ENCODE results near the gene MAGOHB.
"Not testable (repeated sequence)": the region's sequence is repeated elsewhere in the genome, so short reads cannot be mapped to it uniquely, and the experiment has no call there.

MAGOHB gene

DNA sequence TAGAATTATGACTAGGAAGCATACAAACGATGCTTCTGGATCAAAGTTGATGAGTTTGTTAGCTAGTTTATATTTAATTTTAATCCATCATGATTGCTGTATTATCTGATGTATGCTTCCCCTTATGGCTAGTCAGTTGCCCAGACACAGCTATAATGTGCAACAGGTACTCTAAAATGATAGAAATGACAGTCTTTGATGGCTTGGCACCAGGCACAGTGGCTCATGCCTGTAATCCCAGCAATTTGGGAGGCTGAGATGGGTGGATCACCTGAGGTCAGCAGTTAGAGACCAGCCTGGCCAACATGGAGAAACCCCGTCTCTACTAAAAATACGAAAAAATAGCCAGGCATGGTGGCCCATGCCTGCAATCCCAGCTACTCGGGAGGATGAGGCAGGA, 2.2 kb downstream of the MAGOHB start:
- not testable (repeated sequence) for DNase-seq

DNA sequence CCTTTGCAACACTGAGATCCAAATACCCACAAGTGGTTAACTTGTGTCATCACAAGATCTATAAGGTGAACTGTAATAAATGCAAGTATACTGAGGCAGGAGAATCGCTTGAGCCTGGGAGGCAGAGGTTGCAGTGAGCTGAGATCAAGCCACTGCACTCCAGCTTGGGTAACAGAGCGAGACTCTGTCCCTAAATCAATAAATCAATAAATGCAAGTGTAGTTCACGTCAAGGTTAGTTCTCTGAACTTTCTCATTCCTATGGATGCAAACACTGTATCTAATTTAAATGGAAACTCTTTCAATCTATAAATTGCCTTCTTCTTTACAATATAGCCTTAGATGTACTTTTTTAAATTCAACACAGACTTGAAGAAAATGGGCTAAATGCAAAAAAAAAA, 3.2 kb downstream of the MAGOHB start:
- no peak for DNase-seq

- DNase-seq = no peak
These were observed 5.4 kb downstream of the MAGOHB start for GRCh38 chr12:10607885-10608458.

GRCh38 chr12:10601860-10602259, 11.5 kb downstream of the MAGOHB start:
- DNase-seq = no peak

DNA sequence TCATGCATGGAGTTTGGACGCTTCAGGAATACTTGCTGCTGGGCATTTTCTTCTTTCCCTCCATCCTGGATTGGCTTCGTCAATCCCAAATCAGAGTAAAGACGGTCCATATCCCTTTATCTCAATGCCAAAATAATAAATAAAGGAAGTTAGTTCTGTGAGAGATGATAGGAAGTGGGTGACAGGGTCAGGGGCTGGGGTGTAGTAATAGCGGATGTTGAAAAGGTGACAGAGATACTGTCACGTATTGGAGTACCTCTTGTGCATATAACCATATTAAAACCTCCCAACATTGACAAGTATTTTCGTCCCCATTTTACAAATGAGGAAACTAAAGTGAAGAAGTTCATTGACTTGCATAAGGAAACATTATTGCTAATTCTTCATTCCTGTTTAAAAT, 12.4 kb downstream of the MAGOHB start:
- no peak for DNase-seq

DNA sequence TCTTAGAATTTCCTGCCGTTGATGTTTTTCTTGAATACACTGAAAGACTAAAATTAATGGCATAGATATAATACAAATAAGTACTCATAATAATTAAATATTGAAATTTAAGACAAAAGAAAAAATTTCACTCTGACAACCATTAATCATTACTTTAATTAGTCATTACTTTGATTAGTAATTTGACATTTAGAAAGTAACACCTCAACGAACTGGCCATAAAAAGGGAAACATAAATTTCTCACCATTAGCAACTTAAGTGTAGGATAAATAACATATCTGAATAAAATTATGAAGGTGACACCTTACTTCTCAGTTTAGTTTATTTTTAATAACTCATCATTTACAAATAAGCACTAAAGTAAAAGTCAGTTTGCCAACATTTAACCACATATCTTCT, 17.5 kb downstream of the MAGOHB start:
- DNase-seq = no peak

GRCh38 chr12:10590966-10591365, 22.4 kb downstream of the MAGOHB start:
- DNase-seq = no peak

GRCh38 chr12:10584415-10584814, 29.0 kb downstream of the MAGOHB start:
- DNase-seq = no peak

- DNase-seq = no peak
These were observed 30.7 kb downstream of the MAGOHB start for GRCh38 chr12:10582704-10583103.

DNA sequence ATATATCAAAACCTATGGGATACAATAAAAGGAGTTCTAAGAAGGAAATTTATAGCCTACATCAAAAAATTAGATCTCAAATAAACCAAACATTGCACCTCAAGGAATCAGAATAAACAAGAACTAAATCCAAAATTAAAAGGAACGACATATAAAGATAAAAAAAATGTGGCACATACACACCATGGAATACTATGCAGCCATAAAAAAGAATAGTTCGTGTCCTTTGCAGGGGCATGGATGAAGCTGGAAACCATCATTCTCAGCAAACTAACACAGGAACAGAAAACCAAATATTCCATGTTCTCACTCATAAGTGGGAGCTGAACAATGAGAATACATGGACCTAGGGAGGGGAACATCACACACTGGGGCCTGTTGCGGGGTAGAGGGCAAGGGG, 31.3 kb downstream of the MAGOHB start:
- not testable (repeated sequence) for DNase-seq

GRCh38 chr12:10574307-10574706, 39.1 kb downstream of the MAGOHB start:
- no peak for DNase-seq

DNA sequence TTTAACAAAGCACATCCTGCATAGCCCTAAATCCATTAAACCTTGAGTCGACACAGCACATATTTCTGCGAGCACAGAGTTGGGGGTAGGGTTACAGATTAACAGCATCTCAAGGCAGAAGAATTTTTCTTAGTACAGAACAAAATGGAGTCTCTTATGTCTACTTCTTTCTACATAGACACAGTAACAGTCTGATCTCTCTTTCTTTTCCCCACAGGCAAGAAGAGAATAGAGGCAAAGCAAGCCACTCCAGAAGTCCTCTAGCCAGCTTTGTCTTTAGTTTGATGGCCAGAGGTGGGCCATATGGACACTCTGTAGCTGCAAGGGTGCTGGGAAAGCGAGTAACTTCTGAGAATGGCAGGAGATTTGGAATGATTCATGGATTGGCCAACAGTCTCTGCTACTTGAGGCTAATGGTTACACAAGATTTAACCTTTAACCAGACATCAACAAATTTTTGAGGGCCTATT, 41.4 kb downstream of the MAGOHB start:
- not testable (repeated sequence) for DNase-seq

- DNase-seq = no peak
These were observed 42.3 kb downstream of the MAGOHB start for GRCh38 chr12:10571141-10571540.

DNA sequence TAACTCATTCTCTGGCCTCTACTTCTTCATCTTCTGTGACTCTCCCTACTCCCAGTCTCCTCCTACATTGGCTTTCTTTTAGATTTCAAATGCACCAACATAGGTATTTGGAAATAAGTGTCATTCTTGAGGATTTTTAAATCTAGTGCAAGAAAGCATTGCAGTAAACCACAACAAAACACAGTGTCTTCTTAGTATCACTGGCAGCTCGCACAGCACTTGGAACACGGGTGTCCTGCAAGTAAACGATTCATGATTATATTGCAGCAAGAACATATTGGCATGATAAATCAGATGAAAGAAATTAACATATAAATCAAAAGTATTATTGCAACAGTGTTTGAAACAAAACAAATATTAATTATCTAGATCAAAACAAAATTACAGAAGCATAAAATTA, 45.6 kb downstream of the MAGOHB start:
- DNase-seq = no peak

DNA sequence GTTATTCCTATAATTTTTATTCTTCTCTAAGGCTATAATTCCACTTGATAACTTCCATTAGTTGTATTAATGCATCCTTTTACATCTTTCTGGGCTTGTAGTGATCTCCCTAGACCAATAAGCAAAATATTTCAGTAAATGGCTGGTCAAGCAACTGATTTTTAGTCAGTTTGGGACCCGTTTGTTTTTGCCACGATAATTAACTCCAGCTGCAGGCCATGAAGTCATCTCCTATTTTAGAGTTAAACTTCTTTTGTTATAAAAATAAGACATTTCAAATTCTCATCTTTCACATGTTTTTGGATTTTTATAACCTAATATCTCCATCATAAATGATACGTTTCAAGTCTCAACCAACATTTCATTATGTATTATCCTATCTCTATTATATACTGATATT, 49.4 kb downstream of the MAGOHB start:
- DNase-seq = no peak

DNA sequence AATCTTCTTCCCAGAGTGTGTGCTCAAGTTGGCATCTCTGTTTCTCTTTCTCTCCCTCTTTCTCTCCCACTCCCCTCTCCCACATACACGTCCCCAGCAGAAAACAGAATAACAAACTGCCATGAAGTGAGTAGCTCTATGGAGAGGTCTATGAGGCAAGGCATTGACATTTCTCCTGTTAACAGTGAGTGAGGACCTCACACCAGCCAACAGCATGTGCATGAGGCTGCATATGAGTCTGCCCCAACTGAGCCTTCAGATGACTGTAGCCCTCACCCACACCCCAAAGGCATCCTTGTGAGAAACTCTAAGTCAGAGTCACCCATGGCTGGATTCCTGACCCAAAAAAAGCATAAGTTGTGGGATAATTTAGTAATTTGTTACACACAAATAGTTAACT, 50.4 kb downstream of the MAGOHB start:
- no peak for DNase-seq

DNA sequence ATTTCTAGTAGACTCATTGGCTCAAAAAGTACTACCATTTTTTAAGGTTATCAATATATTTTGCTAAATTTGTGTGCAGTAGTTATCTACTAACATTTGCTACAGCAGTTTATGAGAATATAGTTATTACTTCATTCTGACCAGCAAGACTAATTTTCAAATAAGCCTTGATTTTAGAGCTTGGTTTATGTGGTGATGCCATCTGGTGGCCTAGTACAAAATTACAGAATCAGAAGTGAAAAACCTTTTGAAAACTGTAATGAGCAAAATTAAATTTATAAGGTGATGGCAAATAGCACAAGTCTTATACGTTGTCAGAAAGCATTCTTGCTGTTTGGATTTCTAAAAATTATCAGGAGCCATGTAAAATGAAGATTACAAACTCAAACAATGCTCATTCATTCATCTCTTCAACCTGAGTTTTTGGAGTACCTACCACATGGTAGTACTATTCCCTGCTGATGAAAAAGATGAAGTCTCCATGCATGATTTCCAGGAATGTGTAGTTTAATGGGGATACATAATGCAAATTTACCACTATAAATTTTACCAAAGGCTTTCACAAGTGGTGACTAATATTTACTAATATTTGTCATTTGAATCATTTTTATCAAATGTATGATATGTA, 51.0 kb downstream of the MAGOHB start:
- no peak for DNase-seq

DNA sequence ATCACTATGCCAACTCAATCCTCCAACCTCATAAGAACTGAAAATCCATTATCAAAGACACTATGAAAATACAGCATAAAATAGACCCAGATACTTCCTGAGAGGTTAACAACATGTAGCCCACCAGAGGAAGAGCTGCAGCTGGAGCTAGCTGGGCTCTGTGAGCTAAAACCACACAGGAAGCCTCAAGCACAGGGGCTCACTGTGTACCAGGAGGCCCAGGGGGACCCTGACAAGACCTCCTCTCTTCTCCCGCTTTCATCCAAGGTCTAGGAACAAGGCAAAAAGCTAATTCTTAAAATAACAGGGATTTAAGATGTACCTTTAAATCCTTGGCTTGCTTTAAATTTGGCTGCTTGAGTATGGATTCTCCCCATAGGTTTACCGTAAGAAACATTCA, 54.2 kb downstream of the MAGOHB start:
- DNase-seq = no peak

GRCh38 chr12:10558789-10559188, 54.6 kb downstream of the MAGOHB start:
- DNase-seq = no peak

- DNase-seq = no peak
These were observed 55.1 kb downstream of the MAGOHB start for GRCh38 chr12:10558301-10558700.

GRCh38 chr12:10557766-10558165, 55.6 kb downstream of the MAGOHB start:
- DNase-seq = no peak

DNA sequence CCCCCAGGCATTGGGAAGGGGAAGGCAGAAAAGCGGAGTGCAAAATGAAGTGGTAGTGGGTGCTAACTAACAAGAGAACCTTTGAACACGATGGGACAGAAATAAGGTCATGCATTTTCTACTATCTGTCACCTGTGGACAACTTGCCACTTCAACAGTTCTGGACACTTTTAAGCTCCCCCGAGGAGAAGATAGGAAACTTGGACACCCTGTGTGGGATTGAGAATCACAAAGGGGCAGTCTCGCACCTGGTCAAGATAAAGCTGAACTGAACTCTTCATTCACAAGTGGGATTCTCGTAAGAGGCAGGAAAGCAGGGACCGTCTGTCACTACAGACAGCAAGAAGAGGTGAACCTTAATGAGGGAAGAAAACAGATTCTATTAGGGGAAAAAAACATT, 56.1 kb downstream of the MAGOHB start:
- no peak for DNase-seq

- no peak for DNase-seq
These were observed 58.5 kb downstream of the MAGOHB start for GRCh38 chr12:10554756-10555481.

DNA sequence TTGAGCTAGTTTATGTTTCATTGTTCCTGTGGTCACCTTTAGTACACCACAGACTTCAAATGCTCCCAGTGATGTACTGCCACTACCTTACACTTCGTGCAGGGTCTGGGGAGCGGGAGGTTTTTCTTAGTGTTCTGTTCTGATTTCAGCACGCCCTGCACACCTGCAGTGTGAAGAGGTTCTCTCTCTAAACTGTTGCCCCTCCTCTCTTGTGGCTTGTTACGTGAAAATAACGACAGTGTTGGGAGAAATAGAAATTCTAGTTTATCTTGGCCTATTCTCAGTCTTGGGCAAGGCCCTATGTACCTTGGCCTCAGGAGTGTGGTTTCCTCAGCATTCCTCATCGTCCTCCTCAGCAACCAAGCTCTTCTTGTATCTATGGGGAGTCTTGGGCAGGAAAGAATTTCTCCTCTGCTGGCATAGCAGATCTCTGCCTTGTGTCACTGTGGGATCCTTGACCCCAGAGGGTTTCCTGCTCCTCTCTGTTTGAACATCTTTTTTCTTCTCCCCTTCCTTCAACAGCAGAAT, 59.1 kb downstream of the MAGOHB start:
- no peak for DNase-seq

Measured in NCI-H510A (cell line).